H9 (cell line): ENCODE data around the gene TFAP2A. TPM values are rescaled to one million over a fixed set of nuclear protein-coding genes. Genes with fewer than 3 reads are reported as not detected.

Source experiments
- DNase-seq: peaks from one replicate; pipeline ENCODE4 v3.0.0-alpha.2; 2017
- H2AFZ ChIP-seq: one replicate; pipeline ENCODE4 v1.6.1; 2013; ENCODE audit warnings: mild to moderate bottlenecking, low read length, control low read depth, moderate library complexity
- H2AK5ac ChIP-seq: 2 replicates; pipeline ENCODE4 v1.6.1; 2013; ENCODE audit warnings: low read length, control low read depth, mixed read lengths; ENCODE audit not compliant: insufficient read length
- H2BK120ac ChIP-seq: one replicate; pipeline ENCODE4 v1.6.1; 2013; ENCODE audit warnings: low read depth, mild to moderate bottlenecking, low read length, control low read depth, inconsistent platforms; ENCODE audit not compliant: poor library complexity, severe bottlenecking
- H2BK12ac ChIP-seq: 2 replicates; pipeline ENCODE4 v1.6.1; 2013; ENCODE audit warnings: low read length, control low read depth, mixed read lengths, low read depth; ENCODE audit not compliant: insufficient read length
- H2BK15ac ChIP-seq: 2 replicates; pipeline ENCODE4 v1.6.1; 2013; ENCODE audit warnings: low read depth, low read length, control low read depth
- H2BK20ac ChIP-seq: one replicate; pipeline ENCODE4 v1.6.1; 2013; ENCODE audit warnings: low read depth, mild to moderate bottlenecking, low read length, control low read depth, inconsistent platforms; ENCODE audit not compliant: poor library complexity, severe bottlenecking
- H2BK5ac ChIP-seq: 2 replicates; pipeline ENCODE4 v1.6.1; 2013; ENCODE audit warnings: low read length, control low read depth, mixed read lengths; ENCODE audit not compliant: insufficient read length
- H3K14ac ChIP-seq: 2 replicates; pipeline ENCODE4 v1.6.1; 2013; ENCODE audit warnings: low read length, control low read depth; ENCODE audit not compliant: insufficient read depth
- H3K18ac ChIP-seq: 2 replicates; pipeline ENCODE4 v1.6.1; 2013; ENCODE audit warnings: low read depth, mild to moderate bottlenecking, mixed read lengths, low read length, control low read depth; ENCODE audit not compliant: insufficient read length
- H3K23ac ChIP-seq: 2 replicates; pipeline ENCODE4 v1.6.1; 2013; ENCODE audit warnings: low read length, control low read depth, mixed read lengths, low read depth; ENCODE audit not compliant: insufficient read length
- H3K23me2 ChIP-seq: 2 replicates; pipeline ENCODE4 v1.6.1; 2013; ENCODE audit warnings: low read depth, mild to moderate bottlenecking, mixed read lengths, low read length, control low read depth; ENCODE audit not compliant: insufficient read length, poor library complexity, severe bottlenecking
- H3K27ac ChIP-seq: 2 replicates; pipeline ENCODE4 v1.5.1; 2013; ENCODE audit warnings: low read length, control low read depth, mixed read lengths, low read depth; ENCODE audit not compliant: insufficient read length
- H3K27me3 ChIP-seq: 2 replicates; pipeline ENCODE4 v1.6.1; 2013; ENCODE audit warnings: low read length, control low read depth, inconsistent platforms; ENCODE audit not compliant: insufficient read depth
- H3K4ac ChIP-seq: 2 replicates; pipeline ENCODE4 v1.6.1; 2013; ENCODE audit warnings: low read depth, mild to moderate bottlenecking, control low read depth, inconsistent platforms, low read length, moderate library complexity
- H3K4me1 ChIP-seq: 2 replicates; pipeline ENCODE4 v1.6.1; 2013; ENCODE audit warnings: low read length, control low read depth, inconsistent platforms; ENCODE audit not compliant: insufficient read depth
- H3K4me2 ChIP-seq: 2 replicates; pipeline ENCODE4 v1.6.1; 2013; ENCODE audit warnings: low read length, control low read depth, mixed read lengths; ENCODE audit not compliant: insufficient read length, insufficient read depth
- H3K56ac ChIP-seq: 2 replicates; pipeline ENCODE4 v1.6.1; 2013; ENCODE audit warnings: low read depth, mild to moderate bottlenecking, mixed read lengths, low read length, control low read depth; ENCODE audit not compliant: insufficient read length
- H3K79me1 ChIP-seq: 2 replicates; pipeline ENCODE4 v1.6.1; 2013; ENCODE audit warnings: low read depth, mild to moderate bottlenecking, moderate library complexity, low read length, control low read depth, inconsistent platforms; ENCODE audit not compliant: insufficient read depth, poor library complexity, severe bottlenecking
- H3K79me2 ChIP-seq: 2 replicates; pipeline ENCODE4 v1.6.1; 2013; ENCODE audit warnings: low read length, control low read depth, inconsistent platforms; ENCODE audit not compliant: insufficient read depth
- H3K9ac ChIP-seq: 2 replicates; pipeline ENCODE4 v1.6.1; 2013; ENCODE audit warnings: low read length, control low read depth, mixed read lengths; ENCODE audit not compliant: insufficient read length; ENCODE audit errors: extremely low read depth
- H3K9me3 ChIP-seq: one replicate; pipeline ENCODE4 v1.6.1; 2013; ENCODE audit warnings: low read depth, low read length, inconsistent platforms; ENCODE audit not compliant: control insufficient read depth
- H3T11ph ChIP-seq: one replicate; pipeline ENCODE4 v1.6.1; 2013; ENCODE audit warnings: mild to moderate bottlenecking, low read length, control low read depth, inconsistent platforms
- H4K20me1 ChIP-seq: one replicate; pipeline ENCODE4 v1.6.1; 2013; ENCODE audit not compliant: control insufficient read depth, insufficient read length, insufficient read depth
- H4K5ac ChIP-seq: 2 replicates; pipeline ENCODE4 v1.6.1; 2013; ENCODE audit warnings: low read depth, mild to moderate bottlenecking, mixed read lengths, low read length, control low read depth; ENCODE audit not compliant: insufficient read length
- H4K8ac ChIP-seq: replicated peaks from 2 replicates; pipeline ENCODE4 v1.6.1; 2013; ENCODE audit warnings: low read length, control low read depth, mixed read lengths, low read depth; ENCODE audit not compliant: insufficient read length
- H4K91ac ChIP-seq: 2 replicates; pipeline ENCODE4 v1.6.1; 2013; ENCODE audit warnings: low read depth, mild to moderate bottlenecking, moderate library complexity, mixed read lengths, low read length, control low read depth; ENCODE audit not compliant: insufficient read length
- H3K27ac Mint-ChIP-seq, 3 experiments: 2 replicates in 2 of 3; 3 replicates in 1 of 3; pipeline ENCODE4 v1.8.0; 2020 to 2021; ENCODE audit warnings: mixed read lengths in 3 of 3, mild to moderate bottlenecking in 1 of 3, moderate library complexity in 1 of 3
- H3K27me3 Mint-ChIP-seq: 2 replicates; pipeline ENCODE4 v1.8.0; 2021; ENCODE audit warnings: low read depth, mild to moderate bottlenecking, moderate library complexity, mixed read lengths
- H3K36me3 Mint-ChIP-seq, 3 experiments: 2 replicates in 2 of 3; 3 replicates in 1 of 3; pipeline ENCODE4 v1.8.0; 2020 to 2021; ENCODE audit warnings: low read depth in 3 of 3, mixed read lengths in 3 of 3; ENCODE audit not compliant: insufficient read depth in 1 of 3
- H3K4me1 Mint-ChIP-seq, 2 experiments: 2 replicates each; pipeline ENCODE4 v1.8.0; 2020; ENCODE audit warnings: mixed read lengths in 2 of 2
- H3K4me3 Mint-ChIP-seq, 2 experiments: 2 replicates in 1 of 2; 3 replicates in 1 of 2; pipeline ENCODE4 v1.8.0; 2020 to 2021; ENCODE audit warnings: mild to moderate bottlenecking in 2 of 2, mixed read lengths in 2 of 2, moderate library complexity in 1 of 2
- H3K9me3 Mint-ChIP-seq, 2 experiments: 2 replicates in 1 of 2; 3 replicates in 1 of 2; pipeline ENCODE4 v1.8.0; 2020; ENCODE audit warnings: mild to moderate bottlenecking in 2 of 2, mixed read lengths in 2 of 2, moderate library complexity in 1 of 2
- CTCF ChIP-seq: fragments of 200-600 bp; sonication (generic); conservative IDR thresholded peaks from 3 replicates; pipeline ENCODE4 v1.8.0; 2021; ENCODE audit warnings: antibody characterized with exemption, mild to moderate bottlenecking
- WGBS: extraction: QIAGEN DNeasy Blood & Tissue Kit; methylation state at CpG from one replicate; pipeline ENCODE4 v1.1.7; 2013; ENCODE audit warnings: missing lambda C conversion rate, low lambda C conversion rate, mixed read lengths; ENCODE audit not compliant: insufficient read length; ENCODE audit errors: extremely low coverage; 5-methylcytosine and 5-hydroxymethylcytosine counted together
- total RNA-seq: library from RNA; stranded (reverse); gene quantifications from 2 replicates; pipeline ENCODE4 v1.2.1, GENCODE V29; 2021

Gene TFAP2A
- total RNA-seq, 1 experiment from 2014 or later, result 2.6 TPM

- Histone ChIP-seq H3K79me1 (no peaks in the 10 kb centered on the region), H3K27ac (no peak overlapping the region), H3K4me2 (no peak overlapping the region), H2BK20ac (no peak overlapping the region), H2BK120ac (no peak overlapping the region), H4K5ac (no peak overlapping the region), H3K27me3 (no peaks in the 10 kb centered on the region), H3K9me3 (no peaks in the 10 kb centered on the region), H4K91ac (no peak overlapping the region), H3K79me2 (no peaks in the 10 kb centered on the region), H2BK12ac (no peak overlapping the region), H3K9ac (no peak overlapping the region), H3K56ac (no peak overlapping the region), H2BK15ac (no peak overlapping the region), H2AFZ (no peak overlapping the region), H3K4ac (no peak overlapping the region), H3K23ac (no peak overlapping the region), H3K14ac (no peak overlapping the region), H3K4me1 (peaks cover 2% of the 10 kb centered on the region; the same call in 1 of the 2 replicates), H3T11ph (no peak overlapping the region), H4K8ac (no peak overlapping the region), H4K20me1 (no peaks in the 10 kb centered on the region), H3K23me2 (no peaks in the 10 kb centered on the region), H2AK5ac (no peak overlapping the region), H3K18ac (no peak overlapping the region), H2BK5ac (no peak overlapping the region)
- Mint-ChIP-seq H3K9me3 (no peaks in the 10 kb centered on the region), H3K27ac (no peak overlapping the region), H3K4me1 (peaks cover 9 to 23% of the 10 kb centered on the region in 2 experiments), H3K36me3 (no peaks in the 10 kb centered on the region), H3K4me3 (no peak overlapping the region), H3K27me3 (peaks cover 14% of the 10 kb centered on the region)
- 100% methylated on average over 1 of the region's 1 CpG for WGBS
- DNase-seq, result no peak
- no peak for TF ChIP-seq CTCF
These were observed 47.0 kb upstream of the TFAP2A start for GRCh38 chr6:10461850-10462249.
